HG03558 (cell line): ENCODE measurements around the gene TPX2.

Source experiments
- ATAC-seq: cut with Tn5 transposase; IDR thresholded peaks from one replicate; pipeline ENCODE4 v1.9.1; 2021; ENCODE audit warnings: moderate number of reproducible peaks; ENCODE audit not compliant: unreplicated experiment; ENCODE audit errors: extremely low read depth

The TPX2 gene

GRCh38 chr20:31843881-31844280 lies 104.8 kb downstream of the TPX2 start:
- ATAC-seq: no peak

GRCh38 chr20:31844737-31845299 lies 105.7 kb downstream of the TPX2 start:
- ATAC-seq: no peak

GRCh38 chr20:31845300-31845863 lies 106.3 kb downstream of the TPX2 start, which contains the start of gene FOXS1:
TSS of gene FOXS1 (minus strand) at chr20:31845604. CDS start at chr20:31845542, 62 bp downstream.
- ATAC-seq: no peak

GRCh38 chr20:31846793-31847138 lies 107.7 kb downstream of the TPX2 start:
- no peak for ATAC-seq

GRCh38 chr20:31848088-31848999 lies 109.3 kb downstream of the TPX2 start:
- no peak for ATAC-seq

- ATAC-seq: no peak
These were observed 110.3 kb downstream of the TPX2 start for GRCh38 chr20:31849306-31849930.
